Thoracic aorta (tissue), 2 donors: ENCODE data around the gene TFF1. TPM values are rescaled to one million over a fixed set of nuclear protein-coding genes. Genes with fewer than 3 reads are reported as not detected.

Source experiments
- ATAC-seq: fragments of 150-250 bp; one replicate; pipeline ENCODE4 v1.8.0; 2017; ENCODE audit warnings: low read depth; ENCODE audit not compliant: insufficient number of reproducible peaks, low FRiP score
- DNase-seq: peaks from one replicate; pipeline ENCODE4 v3.0.0-alpha.2; 2020; ENCODE audit warnings: low spot score
- H3K27ac ChIP-seq, 2 donors: fragments of 200-600 bp; sonication (generic); 1 replicate in 1 of 2; 2 replicates in 1 of 2; pipeline ENCODE4 v1.5.1; 2016; ENCODE audit warnings: mild to moderate bottlenecking in 2 of 2, moderate library complexity in 2 of 2
- H3K27me3 ChIP-seq: fragments of 200-600 bp; sonication (generic); replicated peaks from 2 replicates; pipeline ENCODE4 v1.6.0; 2016; ENCODE audit warnings: mild to moderate bottlenecking; ENCODE audit not compliant: insufficient read depth
- H3K36me3 ChIP-seq: fragments of 200-600 bp; sonication (generic); one replicate; pipeline ENCODE4 v1.5.1; 2016
- H3K4me1 ChIP-seq, 2 donors: fragments of 200-600 bp; sonication (generic); 1 replicate in 1 of 2; 2 replicates in 1 of 2; pipeline versions ENCODE4 v1.5.1 to v1.6.0; 2016; ENCODE audit warnings: low read depth in 2 of 2, mild to moderate bottlenecking in 1 of 2; ENCODE audit not compliant: control insufficient read depth in 1 of 2
- H3K4me3 ChIP-seq: fragments of 200-600 bp; sonication (generic); 2 replicates; pipeline ENCODE4 v1.5.1; 2016; ENCODE audit warnings: mild to moderate bottlenecking
- H3K9me3 ChIP-seq: fragments of 200-600 bp; sonication (generic); 2 replicates; pipeline ENCODE4 v1.5.1; 2016
- total RNA-seq, 2 donors: library from RNA; depleted of rRNA; stranded (reverse); fragments of >200 nt; gene quantifications; one replicate each; pipeline versions ENCODE4 v1.1.0 to v1.2.3, GENCODE V29; 2016
- TF ChIP-seq, protein P1 (sequence below): fragments of 200-600 bp; sonication (generic); IDR thresholded peaks from one replicate; pipeline ENCODE4 v1.5.1; 2019; ENCODE audit warnings: antibody characterized with exemption

TFF1 gene
- total RNA-seq, 2 donors from 2014 or later: 85.8 TPM; not detected in 1

DNA sequence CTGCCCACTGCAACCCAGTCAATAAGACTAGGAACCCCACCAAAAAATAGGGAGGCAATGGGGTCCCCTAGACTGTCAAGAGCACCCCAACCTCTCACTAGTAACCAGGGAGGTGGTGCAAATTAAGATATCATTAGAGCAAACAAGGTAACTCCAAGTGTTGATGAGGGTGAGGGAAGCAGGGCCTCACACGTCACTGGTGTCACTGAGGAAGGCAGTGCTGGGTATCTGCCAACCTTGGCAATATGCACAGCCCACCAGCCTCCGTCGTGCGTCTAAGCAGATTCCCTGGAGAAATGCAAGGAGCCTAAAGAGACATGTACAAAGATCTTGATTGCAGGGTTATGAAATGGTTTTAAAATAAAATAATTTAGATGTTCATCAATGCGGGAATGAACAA is 41.1 kb upstream of the TFF1 start:
- Histone ChIP-seq H3K9me3 (no peaks in the 10 kb centered on the region), H3K27ac (no peak overlapping the region), H3K4me3 (no peak overlapping the region), H3K36me3 (no peaks in the 10 kb centered on the region), H3K27me3 (no peaks in the 10 kb centered on the region), H3K4me1 (no peaks in the 10 kb centered on the region)
- DNase-seq: no peak
- TF ChIP-seq, protein P1, sequence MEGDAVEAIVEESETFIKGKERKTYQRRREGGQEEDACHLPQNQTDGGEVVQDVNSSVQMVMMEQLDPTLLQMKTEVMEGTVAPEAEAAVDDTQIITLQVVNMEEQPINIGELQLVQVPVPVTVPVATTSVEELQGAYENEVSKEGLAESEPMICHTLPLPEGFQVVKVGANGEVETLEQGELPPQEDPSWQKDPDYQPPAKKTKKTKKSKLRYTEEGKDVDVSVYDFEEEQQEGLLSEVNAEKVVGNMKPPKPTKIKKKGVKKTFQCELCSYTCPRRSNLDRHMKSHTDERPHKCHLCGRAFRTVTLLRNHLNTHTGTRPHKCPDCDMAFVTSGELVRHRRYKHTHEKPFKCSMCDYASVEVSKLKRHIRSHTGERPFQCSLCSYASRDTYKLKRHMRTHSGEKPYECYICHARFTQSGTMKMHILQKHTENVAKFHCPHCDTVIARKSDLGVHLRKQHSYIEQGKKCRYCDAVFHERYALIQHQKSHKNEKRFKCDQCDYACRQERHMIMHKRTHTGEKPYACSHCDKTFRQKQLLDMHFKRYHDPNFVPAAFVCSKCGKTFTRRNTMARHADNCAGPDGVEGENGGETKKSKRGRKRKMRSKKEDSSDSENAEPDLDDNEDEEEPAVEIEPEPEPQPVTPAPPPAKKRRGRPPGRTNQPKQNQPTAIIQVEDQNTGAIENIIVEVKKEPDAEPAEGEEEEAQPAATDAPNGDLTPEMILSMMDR: no peak
- no peak for ATAC-seq

DNA sequence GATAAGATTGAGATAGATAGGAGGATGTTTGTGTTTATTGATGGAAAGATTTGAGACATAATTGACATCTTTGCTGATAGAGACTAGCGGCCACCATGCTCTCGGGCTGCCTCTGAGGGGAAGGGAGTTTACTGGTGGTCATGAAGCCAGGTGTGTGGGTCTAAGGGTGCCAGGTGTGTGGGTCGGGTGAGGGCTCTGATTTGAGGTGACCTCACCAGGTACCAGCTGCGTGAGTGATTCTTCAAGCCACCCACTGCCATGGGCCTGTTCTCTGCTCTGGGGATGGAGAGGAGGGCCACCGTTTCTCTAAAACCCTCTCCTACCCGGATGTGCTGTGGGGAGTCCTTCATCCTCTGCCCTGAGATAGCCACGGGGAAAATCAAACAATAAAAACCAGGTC is 40.5 kb upstream of the TFF1 start:
- Histone ChIP-seq H3K9me3 (no peaks in the 10 kb centered on the region), H3K27ac (no peak overlapping the region), H3K36me3 (no peaks in the 10 kb centered on the region), H3K4me3 (no peak overlapping the region), H3K4me1 (no peaks in the 10 kb centered on the region), H3K27me3 (no peaks in the 10 kb centered on the region)
- ATAC-seq: no peak
- DNase-seq: no peak
- TF ChIP-seq, protein P1: no peak

- DNase-seq (no peak), ATAC-seq (no peak)
- Histone ChIP-seq H3K27me3 (no peaks in the 10 kb centered on the region), H3K36me3 (no peaks in the 10 kb centered on the region), H3K4me1 (no peaks in the 10 kb centered on the region), H3K9me3 (peaks cover 3% of the 10 kb centered on the region), H3K27ac (no peak overlapping the region), H3K4me3 (no peak overlapping the region)
- TF ChIP-seq, protein P1: no peak
These were observed 39.9 kb upstream of the TFF1 start for GRCh38 chr21:42406201-42406621.

DNA sequence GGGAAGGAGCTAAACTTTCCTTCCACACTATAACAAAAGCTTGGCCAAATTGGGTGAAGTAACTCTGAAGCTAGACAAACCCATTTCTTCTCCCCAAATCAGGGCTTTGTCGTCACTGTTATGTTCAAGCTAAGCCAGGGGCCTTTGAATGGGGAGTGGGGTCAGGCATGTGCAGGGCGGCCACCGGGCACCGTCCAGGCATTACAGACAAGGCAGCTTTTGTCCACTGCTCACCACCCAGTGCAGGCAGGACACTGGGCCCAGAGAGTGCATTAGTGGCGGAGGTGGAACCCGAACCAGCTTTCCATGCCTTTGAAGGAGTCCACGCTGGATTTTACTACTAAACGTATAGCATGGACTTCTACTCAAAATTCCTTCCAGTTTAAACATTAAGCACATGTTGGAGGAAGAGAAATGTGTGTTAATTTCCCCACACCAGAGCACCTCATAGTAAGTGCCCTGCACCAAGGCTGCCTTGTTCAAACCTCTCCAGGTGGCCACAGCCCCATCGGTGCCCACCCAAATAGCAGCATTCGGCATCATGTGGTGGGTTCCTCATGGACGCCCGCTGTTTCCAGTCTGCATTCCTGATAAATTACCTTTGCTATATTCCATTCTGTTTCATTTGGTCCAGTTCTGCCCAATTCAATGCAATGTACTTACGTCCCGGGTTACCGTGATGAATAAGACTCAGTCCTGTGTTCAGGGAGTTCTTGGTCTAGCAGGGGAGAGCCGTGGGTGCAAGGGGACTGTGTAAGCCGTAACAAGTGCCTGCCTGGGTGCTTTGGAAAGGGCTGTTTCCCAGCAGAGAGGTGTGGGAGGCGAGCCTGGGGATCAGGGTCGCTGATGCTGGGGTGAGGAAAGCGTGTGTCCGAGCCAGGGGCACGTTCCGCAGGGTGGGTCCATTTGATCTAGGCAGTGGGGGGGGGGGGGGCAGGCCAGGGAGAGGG is 39.0 kb upstream of the TFF1 start:
- peaks cover 3% of the 10 kb centered on the region for H3K9me3 ChIP-seq
- TF ChIP-seq, protein P1: no peak
- no peak for ATAC-seq
- H3K4me1 ChIP-seq: no peaks in the 10 kb centered on the region
- no peak overlapping the region for H3K27ac ChIP-seq
- H3K36me3 ChIP-seq: no peaks in the 10 kb centered on the region
- no peak for DNase-seq
- no peaks in the 10 kb centered on the region for H3K27me3 ChIP-seq
- H3K4me3 ChIP-seq: peak overlapping the region; percentile 11

DNA sequence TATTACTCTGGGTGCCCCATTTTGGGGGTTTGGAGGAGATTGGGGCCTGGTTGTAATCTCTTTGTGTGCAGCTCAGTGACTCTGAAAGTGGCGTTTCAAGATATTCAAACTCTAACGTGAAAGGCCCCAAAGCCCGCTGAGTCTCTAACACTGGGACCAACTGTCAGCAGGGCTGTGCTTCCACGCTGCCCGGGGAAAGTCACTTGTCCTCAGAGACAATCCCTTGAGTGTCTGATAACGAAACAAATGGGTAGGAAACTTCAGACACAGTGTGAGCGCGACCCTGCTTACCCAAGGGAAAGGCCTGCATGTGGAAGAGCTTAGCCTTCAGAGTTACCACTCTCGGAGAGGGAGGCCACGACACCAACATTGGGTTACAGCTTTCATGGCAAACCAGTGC is 38.2 kb upstream of the TFF1 start:
- Histone ChIP-seq H3K9me3 (peaks cover 3% of the 10 kb centered on the region), H3K27me3 (no peaks in the 10 kb centered on the region), H3K4me1 (no peaks in the 10 kb centered on the region), H3K4me3 (peak overlapping the region; percentile 16), H3K27ac (no peak overlapping the region), H3K36me3 (no peaks in the 10 kb centered on the region)
- TF ChIP-seq, protein P1: no peak
- no peak for DNase-seq
- ATAC-seq: no peak
